Type B pancreatic cell (in vitro differentiated cells): Measurements from ENCODE around the gene GLRX3. TPM values are rescaled to one million over a fixed set of nuclear protein-coding genes. Genes with fewer than 3 reads are reported as not detected.
A peak's percentile ranks its signal among the peaks of the same experiment; 100 is the strongest.
"Not testable (repeated sequence)": the region's sequence is repeated elsewhere in the genome, so short reads cannot be mapped to it uniquely, and the experiment has no call there.

Source experiments
- DNase-seq: peaks from one replicate; pipeline ENCODE4 v3.0.0; 2021; ENCODE audit warnings: mixed read lengths; ENCODE audit not compliant: unreplicated experiment; ENCODE audit errors: extremely low spot score
- H3K27ac Mint-ChIP-seq: 2 replicates; pipeline ENCODE4 v1.8.0; 2021; ENCODE audit warnings: mild to moderate bottlenecking, mixed read lengths
- H3K27me3 Mint-ChIP-seq: 2 replicates; pipeline ENCODE4 v1.8.0; 2021; ENCODE audit warnings: mixed read lengths
- H3K36me3 Mint-ChIP-seq: 2 replicates; pipeline ENCODE4 v1.8.0; 2021; ENCODE audit warnings: mixed read lengths
- H3K4me1 Mint-ChIP-seq: one replicate; pipeline ENCODE4 v1.8.0; 2021; ENCODE audit warnings: mixed read lengths; ENCODE audit not compliant: unreplicated experiment
- H3K4me3 Mint-ChIP-seq: 2 replicates; pipeline ENCODE4 v1.8.0; 2021; ENCODE audit warnings: mild to moderate bottlenecking, mixed read lengths
- H3K9me3 Mint-ChIP-seq: 2 replicates; pipeline ENCODE4 v1.8.0; 2021; ENCODE audit warnings: mixed read lengths
- long read RNA-seq: library from polyadenylated mRNA; unstranded; transcript quantifications from one replicate; pipeline ENCODE4 v2.0.0, GENCODE V29; 2020
- total RNA-seq: library from RNA; stranded (reverse); gene quantifications from 2 replicates; pipeline ENCODE4 v1.2.1, GENCODE V29; 2021; ENCODE audit warnings: low replicate concordance
- TF ChIP-seq, protein P1 (sequence below): fragments of 200-600 bp; sonication (generic); conservative IDR thresholded peaks from 2 replicates; pipeline ENCODE4 v1.5.0; 2021; ENCODE audit warnings: antibody characterized with exemption, mild to moderate bottlenecking

The GLRX3 gene
- 73.2 and 77.4 TPM in 2 replicates for total RNA-seq
- long read RNA-seq, transcript GLRX3-202 (12 exons, 3,827 nt) = minor isoform, 48 of 249 reads
- long read RNA-seq, transcript GLRX3-201 (11 exons, 1,302 nt) = major isoform, 167 of 249 reads
- long read RNA-seq, partial matches to known transcripts = 13 of 249 reads
- long read RNA-seq, other reads (novel, unspliced or antisense) = 21 of 249 reads

DNA sequence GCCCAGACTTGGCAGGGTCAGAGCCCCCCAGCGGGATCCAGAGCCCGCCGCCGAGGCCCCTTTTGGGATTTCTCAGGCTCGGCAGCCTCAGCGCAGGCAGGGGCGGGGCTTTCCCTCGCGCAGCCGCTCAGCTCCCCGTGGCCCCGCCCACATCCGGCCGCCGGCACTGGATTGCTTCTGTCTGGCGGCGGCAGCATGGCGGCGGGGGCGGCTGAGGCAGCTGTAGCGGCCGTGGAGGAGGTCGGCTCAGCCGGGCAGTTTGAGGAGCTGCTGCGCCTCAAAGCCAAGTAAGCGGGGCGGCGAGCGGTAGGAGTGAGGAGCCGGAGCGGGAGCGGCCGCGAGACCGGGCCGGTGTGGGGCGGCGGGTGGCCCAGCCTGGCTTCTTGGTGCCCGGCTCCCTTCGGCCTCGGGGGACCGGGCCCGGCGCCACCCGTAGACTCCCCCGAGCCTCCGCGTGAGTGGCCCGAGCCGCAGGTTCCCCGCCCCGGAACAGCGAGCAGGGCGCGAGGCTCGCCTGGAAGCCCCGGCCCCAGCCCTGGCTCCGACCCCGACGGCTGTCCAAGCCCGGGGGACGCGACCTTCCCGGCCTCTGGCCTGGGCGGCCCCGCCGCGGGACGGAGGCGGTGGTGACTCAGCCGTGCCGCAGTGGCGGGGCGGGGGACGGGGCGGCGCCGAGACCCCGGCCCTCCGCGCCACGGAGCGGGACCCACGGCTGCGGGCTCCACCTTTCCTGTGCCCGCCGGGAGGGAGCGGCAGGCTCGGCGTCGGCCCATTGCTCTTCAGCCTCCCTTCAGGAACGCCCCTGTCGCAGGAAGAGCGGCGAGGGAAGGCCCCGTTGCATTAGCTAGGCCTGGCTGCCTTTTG lies at the start of gene GLRX3:
Gene GLRX3, plus strand, starts transcription at position 166 of the 864 bp plus-strand sequence. Its CDS starts 30 bp downstream, at position 196.
- DNase-seq = peak; percentile 94
- H3K4me1 Mint-ChIP-seq = peaks cover 25% of the 10 kb centered on the region
- H3K9me3 Mint-ChIP-seq = no peaks in the 10 kb centered on the region
- H3K27ac Mint-ChIP-seq = peak within 1 kb of the TSS; percentile 90
- TF ChIP-seq, protein P1, sequence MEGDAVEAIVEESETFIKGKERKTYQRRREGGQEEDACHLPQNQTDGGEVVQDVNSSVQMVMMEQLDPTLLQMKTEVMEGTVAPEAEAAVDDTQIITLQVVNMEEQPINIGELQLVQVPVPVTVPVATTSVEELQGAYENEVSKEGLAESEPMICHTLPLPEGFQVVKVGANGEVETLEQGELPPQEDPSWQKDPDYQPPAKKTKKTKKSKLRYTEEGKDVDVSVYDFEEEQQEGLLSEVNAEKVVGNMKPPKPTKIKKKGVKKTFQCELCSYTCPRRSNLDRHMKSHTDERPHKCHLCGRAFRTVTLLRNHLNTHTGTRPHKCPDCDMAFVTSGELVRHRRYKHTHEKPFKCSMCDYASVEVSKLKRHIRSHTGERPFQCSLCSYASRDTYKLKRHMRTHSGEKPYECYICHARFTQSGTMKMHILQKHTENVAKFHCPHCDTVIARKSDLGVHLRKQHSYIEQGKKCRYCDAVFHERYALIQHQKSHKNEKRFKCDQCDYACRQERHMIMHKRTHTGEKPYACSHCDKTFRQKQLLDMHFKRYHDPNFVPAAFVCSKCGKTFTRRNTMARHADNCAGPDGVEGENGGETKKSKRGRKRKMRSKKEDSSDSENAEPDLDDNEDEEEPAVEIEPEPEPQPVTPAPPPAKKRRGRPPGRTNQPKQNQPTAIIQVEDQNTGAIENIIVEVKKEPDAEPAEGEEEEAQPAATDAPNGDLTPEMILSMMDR = no peak
- H3K27me3 Mint-ChIP-seq = no peaks in the 10 kb centered on the region
- H3K4me3 Mint-ChIP-seq = peak within 1 kb of the TSS; percentile 94
- peaks cover 5% of the 10 kb centered on the region for H3K36me3 Mint-ChIP-seq

DNA sequence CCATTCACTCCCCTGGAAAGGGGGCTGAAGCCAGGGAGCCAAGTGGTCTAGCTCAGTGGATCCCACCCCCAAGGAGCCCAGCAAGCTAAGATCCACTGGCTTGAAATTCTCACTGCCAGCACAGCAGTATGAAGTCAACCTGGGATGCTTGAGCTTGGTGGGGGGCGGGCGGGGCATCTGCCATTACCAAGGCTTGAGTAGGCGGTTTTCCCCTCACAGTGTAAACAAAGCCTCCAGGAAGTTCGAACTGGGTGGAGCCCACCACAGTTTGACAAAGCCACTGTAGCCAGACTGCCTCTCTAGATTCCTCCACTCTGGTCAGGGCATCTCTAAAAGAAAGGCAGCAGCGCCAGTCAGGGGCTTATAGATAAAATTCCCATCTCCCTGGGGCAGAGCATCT lies 45.6 kb upstream of the GLRX3 start:
- H3K9me3 Mint-ChIP-seq = peaks cover 12% of the 10 kb centered on the region
- not testable (repeated sequence) for H3K4me3 Mint-ChIP-seq, H3K27me3 Mint-ChIP-seq, H3K36me3 Mint-ChIP-seq, DNase-seq, H3K27ac Mint-ChIP-seq, H3K4me1 Mint-ChIP-seq

DNA sequence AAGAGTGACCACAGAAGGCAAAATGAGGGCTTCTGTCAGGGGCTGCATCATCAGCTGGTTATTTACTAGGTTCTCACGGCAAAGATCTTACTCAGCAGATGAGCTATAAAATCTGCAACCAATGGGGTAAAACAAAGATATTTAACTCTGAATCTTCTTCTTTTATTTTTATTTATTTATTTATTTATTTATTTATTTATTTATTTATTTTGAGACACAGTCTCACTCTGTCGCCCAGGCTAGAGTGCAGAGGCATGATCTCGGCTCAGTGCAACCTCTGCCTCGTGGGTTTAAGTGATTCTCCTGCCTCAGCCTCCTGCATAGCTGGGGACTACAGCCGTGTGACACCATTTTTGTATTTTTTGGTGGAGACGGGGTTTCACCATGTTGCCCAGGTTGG lies 36.8 kb upstream of the GLRX3 start:
- Mint-ChIP-seq H3K36me3 (peaks cover 3% of the 10 kb centered on the region), H3K4me1 (no peaks in the 10 kb centered on the region), H3K27ac (no peak overlapping the region), H3K4me3 (no peak overlapping the region), H3K9me3 (no peaks in the 10 kb centered on the region), H3K27me3 (no peaks in the 10 kb centered on the region)
- TF ChIP-seq, protein P1 = no peak
- no peak for DNase-seq

DNA sequence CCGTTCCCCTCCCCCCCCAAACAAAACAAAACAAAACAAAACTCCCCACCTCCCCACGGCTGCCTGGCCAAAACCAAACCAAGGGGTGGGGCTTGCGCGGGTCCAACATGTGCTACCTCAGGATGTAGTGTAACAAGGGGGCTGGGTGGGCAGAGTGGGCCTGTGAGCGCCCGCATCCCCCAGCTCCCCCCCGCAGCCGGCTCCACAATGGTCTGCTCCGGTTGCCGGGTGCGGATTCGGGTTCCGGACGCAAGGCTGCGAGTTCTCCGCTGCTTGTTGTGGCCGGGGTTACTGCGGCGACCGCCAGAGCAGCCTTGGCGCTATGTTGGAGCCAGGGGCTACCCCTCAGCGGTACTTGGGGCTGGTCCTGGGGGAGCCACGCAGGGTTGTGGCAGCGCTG lies 30.5 kb upstream of the GLRX3 start:
- Mint-ChIP-seq H3K27ac (no peak overlapping the region), H3K9me3 (no peaks in the 10 kb centered on the region), H3K36me3 (peaks cover 8% of the 10 kb centered on the region), H3K27me3 (peaks cover 3% of the 10 kb centered on the region), H3K4me1 (peaks cover 6% of the 10 kb centered on the region), H3K4me3 (no peak overlapping the region)
- no peak for DNase-seq
- TF ChIP-seq, protein P1 = no peak

DNA sequence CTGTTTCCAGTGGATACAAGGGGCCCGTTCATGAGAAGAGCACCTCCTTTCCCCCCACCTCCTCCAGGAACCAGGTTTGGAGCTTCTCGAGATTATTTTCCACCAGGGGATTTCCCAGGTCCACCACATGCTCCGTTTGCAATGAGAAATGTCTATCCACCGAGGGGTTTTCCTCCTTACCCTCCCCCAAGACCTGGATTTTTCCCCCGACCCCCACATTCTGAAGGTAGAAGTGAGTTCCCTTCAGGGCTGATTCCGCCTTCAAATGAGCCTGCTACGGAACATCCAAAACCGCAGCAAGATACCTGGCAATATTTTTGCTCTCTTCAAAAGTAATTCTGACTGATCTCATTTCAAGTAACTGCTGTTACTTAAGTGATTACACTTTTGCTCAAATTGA lies 28.0 kb upstream of the GLRX3 start:
- H3K9me3 Mint-ChIP-seq, H3K27ac Mint-ChIP-seq, H3K27me3 Mint-ChIP-seq, H3K36me3 Mint-ChIP-seq, H3K4me3 Mint-ChIP-seq, DNase-seq: not testable (repeated sequence)
- peaks cover 15% of the 10 kb centered on the region for H3K4me1 Mint-ChIP-seq

DNA sequence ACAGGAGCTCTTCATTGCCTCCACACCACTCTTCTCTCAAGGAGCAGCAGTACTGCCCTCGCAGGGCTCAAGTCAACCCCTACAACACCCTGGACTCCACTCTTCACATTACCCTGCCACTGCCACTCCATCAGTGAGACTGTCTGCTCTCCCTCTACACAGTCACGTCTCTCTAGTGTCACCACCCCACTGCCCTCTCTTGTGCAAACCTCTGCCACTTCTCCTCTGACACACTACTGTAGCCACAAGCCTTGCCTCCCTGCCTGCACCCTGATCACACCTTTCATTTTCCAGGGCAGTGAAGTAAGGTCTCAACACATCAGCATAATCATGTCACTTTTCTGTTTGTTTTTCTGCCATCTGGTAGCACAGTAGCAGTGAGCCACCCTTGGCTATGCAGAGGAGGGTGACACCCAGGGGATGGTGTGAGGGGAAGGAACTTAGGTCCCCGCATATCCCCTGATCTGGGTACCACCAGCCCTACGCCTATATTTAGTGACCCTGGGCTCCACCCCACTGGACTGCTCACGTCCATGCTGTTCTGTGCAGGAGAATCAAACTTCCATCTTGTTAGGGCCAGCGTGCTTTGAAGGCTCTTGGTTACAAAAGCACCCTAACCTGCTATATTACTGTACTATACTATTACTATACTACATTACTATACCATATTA lies 27.1 kb upstream of the GLRX3 start:
- H3K9me3 Mint-ChIP-seq = no peaks in the 10 kb centered on the region
- H3K4me1 Mint-ChIP-seq = peaks cover 15% of the 10 kb centered on the region
- H3K36me3 Mint-ChIP-seq = peaks cover 9% of the 10 kb centered on the region
- H3K27ac Mint-ChIP-seq = no peak overlapping the region
- H3K4me3 Mint-ChIP-seq = peak overlapping the region; percentile 95
- TF ChIP-seq, protein P1 = no peak
- DNase-seq = no peak
- peaks cover 3% of the 10 kb centered on the region for H3K27me3 Mint-ChIP-seq
